SK-N-SH (cell line): ENCODE measurements around the gene NOS1. TPM values are rescaled to one million over a fixed set of nuclear protein-coding genes. Genes with fewer than 3 reads are reported as not detected.

ENCODE experiments used
- CTCF ChIA-PET: fragments of 300-600, 350-600 bp; formaldehyde crosslinking; extraction: SDS; loops from one replicate; lab custom pipeline; 2021; lab: Yijun Ruan, JAX
- POLR2A ChIA-PET: fragments of 350-600 bp; sonication (Branson Sonifier 250); formaldehyde crosslinking; extraction: SDS; loops from one replicate; lab custom pipeline; 2020; ENCODE audit warnings: antibody characterized with exemption, inconsistent platforms; lab: Yijun Ruan, JAX
- DNase-seq: peaks from one replicate; pipeline ENCODE4 v3.0.0; 2012
- H2AFZ ChIP-seq: fragments of 200-600 bp; sonication (generic); 2 replicates; pipeline ENCODE4 v1.8.1; 2016; ENCODE audit warnings: antibody characterized with exemption, mild to moderate bottlenecking, low read depth
- H3F3A ChIP-seq: fragments of 200-600 bp; sonication (generic); replicated peaks from 2 replicates; pipeline ENCODE3; 2016; ENCODE audit warnings: antibody characterized with exemption, mild to moderate bottlenecking; ENCODE audit not compliant: insufficient read depth
- H3K27ac ChIP-seq, 2 experiments: fragments of 200-500 bp in 1 of 2; fragments of 200-600 bp in 1 of 2; sonication (Bioruptor generic) in 1 of 2; sonication (generic), shearing (Covaris generic) in 1 of 2; 2 replicates each; pipeline versions ENCODE4 v1.5.1 to v1.6.1; 2014 to 2016; ENCODE audit warnings: low read depth in 2 of 2, inconsistent platforms in 1 of 2, low read length in 1 of 2, mild to moderate bottlenecking in 1 of 2, mixed read lengths in 1 of 2
- H3K27me3 ChIP-seq: fragments of 200-600 bp; sonication (generic), shearing (Covaris generic); 2 replicates; pipeline ENCODE4 v1.6.1; 2016; ENCODE audit warnings: mixed run types; ENCODE audit not compliant: insufficient read depth
- H3K36me3 ChIP-seq, 2 experiments: fragments of 200-500 bp in 1 of 2; fragments of 200-600 bp in 1 of 2; sonication (Bioruptor generic) in 1 of 2; sonication (generic) in 1 of 2; replicated peaks in 1 of 2; 2 replicates each; pipeline versions ENCODE3 to v1.5.1; 2014 to 2016; ENCODE audit warnings: low read length in 1 of 2, mild to moderate bottlenecking in 1 of 2; ENCODE audit not compliant: insufficient read depth in 2 of 2, control insufficient read depth in 1 of 2
- H3K4me1 ChIP-seq, 2 experiments: fragments of 200-500 bp in 1 of 2; fragments of 200-600 bp in 1 of 2; sonication (Bioruptor generic) in 1 of 2; sonication (generic), shearing (Covaris generic) in 1 of 2; 2 replicates each; pipeline versions ENCODE4 v1.5.1 to v1.6.1; 2014 to 2016; ENCODE audit warnings: low read depth in 1 of 2, low read length in 1 of 2, mixed run types in 1 of 2; ENCODE audit not compliant: insufficient read depth in 2 of 2, control insufficient read depth in 1 of 2
- H3K4me2 ChIP-seq: fragments of 200-600 bp; sonication (generic), shearing (Covaris generic); 2 replicates; pipeline ENCODE4 v1.6.1; 2017; ENCODE audit warnings: mixed run types
- H3K4me3 ChIP-seq, 2 experiments: fragments of 200-500 bp in 1 of 2; fragments of 200-600 bp in 1 of 2; sonication (Bioruptor generic) in 1 of 2; sonication (generic), shearing (Covaris generic) in 1 of 2; 2 replicates each; pipeline versions ENCODE4 v1.5.1 to v1.8.1; 2014 to 2016; ENCODE audit warnings: low read depth in 2 of 2, inconsistent platforms in 1 of 2, low read length in 1 of 2, mild to moderate bottlenecking in 1 of 2, mixed read lengths in 1 of 2, moderate library complexity in 1 of 2
- H3K79me2 ChIP-seq: fragments of 200-600 bp; sonication (generic); 2 replicates; pipeline ENCODE4 v1.8.1; 2017; ENCODE audit warnings: mild to moderate bottlenecking; ENCODE audit not compliant: insufficient read depth
- H3K9ac ChIP-seq: fragments of 200-600 bp; sonication (generic); 2 replicates; pipeline ENCODE4 v1.6.1; 2017; ENCODE audit warnings: mixed run types
- H3K9me2 ChIP-seq: fragments of 200-600 bp; sonication (generic); 2 replicates; pipeline ENCODE4 v1.6.1; 2017; ENCODE audit warnings: mixed run types
- H3K9me3 ChIP-seq: fragments of 200-600 bp; sonication (generic); 2 replicates; pipeline ENCODE4 v1.6.1; 2017; ENCODE audit warnings: mixed run types, mild to moderate bottlenecking, moderate library complexity
- H4K20me1 ChIP-seq: fragments of 200-600 bp; sonication (generic); 2 replicates; pipeline ENCODE4 v1.6.1; 2017; ENCODE audit warnings: mild to moderate bottlenecking, mixed run types; ENCODE audit not compliant: insufficient read depth
- CHD2 ChIP-seq: fragments of 150-350 bp; IDR thresholded peaks from 2 replicates; pipeline ENCODE4 v1.6.1; 2018; ENCODE audit warnings: low read length; ENCODE audit not compliant: partially characterized antibody
- ELF1 ChIP-seq: IDR thresholded peaks from 2 replicates; pipeline ENCODE4 v1.4.0; 2012
- EP300 ChIP-seq, 2 experiments: IDR thresholded peaks; 2 replicates each; pipeline versions ENCODE4 v1.4.0 to v1.6.1; 2012; ENCODE audit warnings: borderline replicate concordance in 1 of 2, low read depth in 1 of 2, low read length in 1 of 2
- EZH2phosphoT487 ChIP-seq: fragments of 200-600 bp; sonication (generic); IDR thresholded peaks from 2 replicates; pipeline ENCODE4 v1.6.1; 2017; ENCODE audit warnings: low read depth, mixed run types, mild to moderate bottlenecking, antibody characterized with exemption, moderate library complexity, borderline replicate concordance
- FOSL2 ChIP-seq: IDR thresholded peaks from 2 replicates; pipeline ENCODE4 v1.4.0; 2012; ENCODE audit warnings: low read depth, mild to moderate bottlenecking, moderate library complexity, borderline replicate concordance
- FOXJ3 ChIP-seq: sonication (generic); formaldehyde crosslinking; IDR thresholded peaks from 2 replicates; pipeline ENCODE4 v1.5.1; 2020; ENCODE audit warnings: mild to moderate bottlenecking, missing genetic modification reagents
- GABPA ChIP-seq: IDR thresholded peaks from 2 replicates; pipeline ENCODE4 v1.4.0; 2012; ENCODE audit warnings: low read depth, mild to moderate bottlenecking
- IRF3 ChIP-seq: fragments of 150-350 bp; IDR thresholded peaks from 2 replicates; pipeline ENCODE4 v1.6.1; 2016; ENCODE audit warnings: mild to moderate bottlenecking, low read depth, low read length
- MEF2A ChIP-seq: IDR thresholded peaks from 2 replicates; pipeline ENCODE4 v1.4.0; 2012; ENCODE audit warnings: low read depth, borderline replicate concordance
- NRF1 ChIP-seq: IDR thresholded peaks from 2 replicates; pipeline ENCODE4 v1.6.1; 2012; ENCODE audit warnings: low read depth, mild to moderate bottlenecking, low read length
- RAD21 ChIP-seq: IDR thresholded peaks from 2 replicates; pipeline ENCODE4 v1.6.1; 2012; ENCODE audit warnings: mild to moderate bottlenecking, low read length
- RFX5 ChIP-seq: IDR thresholded peaks from 2 replicates; pipeline ENCODE4 v1.6.1; 2012; ENCODE audit warnings: mild to moderate bottlenecking, improper control_type of control experiment, low read length
- RXRA ChIP-seq: IDR thresholded peaks from 2 replicates; pipeline ENCODE4 v1.4.0; 2012; ENCODE audit warnings: low read depth, mild to moderate bottlenecking, borderline replicate concordance
- SIN3A ChIP-seq: IDR thresholded peaks from 2 replicates; pipeline ENCODE4 v1.6.1; 2012; ENCODE audit warnings: low read depth, mild to moderate bottlenecking, low read length, moderate library complexity, borderline replicate concordance
- TAF1 ChIP-seq: IDR thresholded peaks from 2 replicates; pipeline ENCODE4 v1.6.1; 2012; ENCODE audit warnings: low read depth, mild to moderate bottlenecking, low read length, moderate library complexity, borderline replicate concordance
- USF1 ChIP-seq: IDR thresholded peaks from 2 replicates; pipeline ENCODE4 v1.4.0; 2012; ENCODE audit warnings: low read depth, borderline replicate concordance
- YY1 ChIP-seq: IDR thresholded peaks from 2 replicates; pipeline ENCODE4 v1.4.0; 2012; ENCODE audit warnings: low read depth, mild to moderate bottlenecking
- WGBS: methylation state at CpG from one replicate; pipeline ENCODE4 v1.1.6; 2017; ENCODE audit warnings: low lambda C conversion rate; 5-methylcytosine and 5-hydroxymethylcytosine counted together
- polyA plus RNA-seq, 3 experiments: library from polyadenylated mRNA; depleted of rRNA; stranded (reverse); fragments of >200 nt; gene quantifications; 2 replicates each; pipeline ENCODE4 v1.2.3, GENCODE V29; 2012

Gene NOS1
- polyA plus RNA-seq, 1 of the 3 experiments (the other 2 are of a cell fraction): 0.02 TPM

GRCh38 chr12:117394491-117394890 is 33.1 kb upstream of the NOS1 start (continued):
- no peak for TF ChIP-seq RFX5

GRCh38 chr12:117393656-117394055 is 32.2 kb upstream of the NOS1 start:
- WGBS: 41% methylated on average over 7 of the region's 7 CpGs
- no peak for TF ChIP-seq CHD2
- TF ChIP-seq EP300 (IDR thresholded peaks at IDR 0.05; ENCODE audit: borderline replicate concordance in 1 of 2, low read depth in 1 of 2, low read length in 1 of 2): no peak
- no peak for TF ChIP-seq MEF2A
- ChIA-PET POLR2A (interaction anchor here (1.0 kb wide), 1 partner anchor 44 kb away, joined by 4 read pairs; no protein-coding TSS in a partner anchor), CTCF (interaction anchor here (0.8 to 1.3 kb wide), 4 partner anchors 9 to 456 kb away, joined by 3 to 4 read pairs (median 3); no protein-coding TSS in a partner anchor)
- Histone ChIP-seq H3K9ac (no peak overlapping the region), H3F3A (no peaks in the 10 kb centered on the region), H3K4me1 (peaks cover 0 to 15% of the 10 kb centered on the region in 2 experiments; a peak in 1 of 4 replicates), H3K9me2 (no peaks in the 10 kb centered on the region), H3K27ac (no peak overlapping the region; a peak in 1 of 4 replicates), H3K4me3 (no peak overlapping the region), H3K9me3 (no peaks in the 10 kb centered on the region), H3K4me2 (no peak overlapping the region), H2AFZ (no peak overlapping the region), H3K79me2 (no peaks in the 10 kb centered on the region), H4K20me1 (no peaks in the 10 kb centered on the region), H3K27me3 (no peaks in the 10 kb centered on the region), H3K36me3 (no peaks in the 10 kb centered on the region)
- DNase-seq: no peak

GRCh38 chr12:117390866-117391265 is 29.4 kb upstream of the NOS1 start:
- Histone ChIP-seq H3K4me1 (peaks cover 0 to 38% of the 10 kb centered on the region in 2 experiments; a peak in 1 of 4 replicates), H4K20me1 (no peaks in the 10 kb centered on the region), H3K79me2 (no peaks in the 10 kb centered on the region), H3K27ac (peak overlapping the region in 1 of 2 experiments; percentile 8; a peak in 1 of 4 replicates), H3F3A (no peaks in the 10 kb centered on the region), H2AFZ (no peak overlapping the region), H3K9me2 (no peaks in the 10 kb centered on the region), H3K4me3 (no peak overlapping the region), H3K9me3 (no peaks in the 10 kb centered on the region), H3K9ac (no peak overlapping the region), H3K36me3 (no peaks in the 10 kb centered on the region), H3K27me3 (no peaks in the 10 kb centered on the region)
- DNase-seq: no peak
- 60% methylated on average over 5 of the region's 5 CpGs for WGBS
- POLR2A ChIA-PET: no interaction called here
- TF ChIP-seq RXRA: no peak
- no peak for TF ChIP-seq ELF1
- no peak for TF ChIP-seq FOXJ3
- TF ChIP-seq USF1: no peak
- no peak for TF ChIP-seq CHD2
- TF ChIP-seq SIN3A: no peak
- no peak for TF ChIP-seq EZH2phosphoT487
- TF ChIP-seq IRF3: no peak
- TF ChIP-seq TAF1: no peak
- no peak for TF ChIP-seq RAD21
- TF ChIP-seq NRF1: no peak
- no peak for TF ChIP-seq FOSL2
- no peak for TF ChIP-seq YY1
- TF ChIP-seq GABPA: no peak
- TF ChIP-seq, all 33 proteins: peak for 0
- no peak overlapping the region for H3K4me2 ChIP-seq
- CTCF ChIA-PET: interaction anchor here (1.8 kb wide), 1 partner anchor 154 kb away, joined by 4 read pairs; no protein-coding TSS in a partner anchor
